Measurements from ENCODE around the gene SSPN. TPM values are rescaled to one million over a fixed set of nuclear protein-coding genes. Genes with fewer than 3 reads are reported as not detected.
A peak's percentile ranks its signal among the peaks of the same experiment; 100 is the strongest.

SSPN gene
- total and polyA plus RNA-seq, 8 donors: 1.8 to 52.4 (median 11.1) TPM

DNA sequence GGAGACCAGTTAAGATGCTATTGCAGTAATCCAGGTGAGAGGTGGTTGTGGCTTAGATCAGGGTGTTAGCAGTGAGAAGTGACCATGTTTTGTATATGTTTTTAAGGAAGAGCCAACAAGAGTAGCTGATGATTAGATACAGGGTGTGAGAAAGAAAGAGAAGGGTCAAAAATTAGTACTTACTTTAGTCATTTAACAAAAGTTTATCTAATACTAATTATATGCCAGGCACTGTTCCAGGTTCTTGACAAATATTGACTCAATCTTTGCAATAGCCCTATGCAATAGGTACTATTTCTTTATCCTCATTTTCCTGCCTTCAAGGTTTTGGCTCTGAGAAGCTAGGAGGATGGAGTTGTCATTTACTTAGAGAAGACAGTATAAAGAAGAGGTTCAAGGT lies 70.2 kb downstream of the SSPN start:
- Histone ChIP-seq H3K27ac (peak overlapping the region in 1 of 5 donors; percentile 20), H3K27me3 (no peaks in the 10 kb centered on the region), H3K4me3 (no peak overlapping the region), H3K9me3 (no peaks in the 10 kb centered on the region), H3K4me1 (no peaks in the 10 kb centered on the region), H3K36me3 (no peaks in the 10 kb centered on the region)
- TF ChIP-seq POLR2A (IDR thresholded peaks at IDR 0.05): no peak
- TF ChIP-seq EP300 (IDR thresholded peaks at IDR 0.05): no peak
- intact Hi-C loops (cut with DNase I; ENCODE audit: low total_unique reads): no loop called here
- DNase-seq: no peak

DNA sequence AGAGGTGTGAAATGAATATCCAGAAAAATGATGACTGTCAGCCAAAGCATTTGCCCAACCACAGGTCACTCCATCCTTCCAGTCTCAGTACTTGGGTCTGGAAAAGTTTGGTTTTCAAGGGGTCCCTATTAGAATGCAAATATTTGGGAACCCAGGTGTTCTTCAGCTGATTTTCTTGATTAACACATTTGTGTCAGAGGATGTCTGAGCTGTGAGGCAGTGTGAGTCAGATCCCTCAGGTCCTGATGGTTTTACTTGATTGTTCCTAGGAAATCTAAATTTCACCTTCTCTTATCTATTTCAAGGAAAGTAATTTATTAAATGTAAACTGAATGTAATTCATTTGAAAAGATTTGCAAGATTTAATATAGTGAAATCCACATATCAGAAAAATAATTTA lies 71.5 kb downstream of the SSPN start:
- intact Hi-C loops (cut with DNase I; ENCODE audit: low total_unique reads): no loop called here
- H3K4me1 ChIP-seq: peaks cover 0 to 8% (median 5%) of the 10 kb centered on the region in 4 donors

DNA sequence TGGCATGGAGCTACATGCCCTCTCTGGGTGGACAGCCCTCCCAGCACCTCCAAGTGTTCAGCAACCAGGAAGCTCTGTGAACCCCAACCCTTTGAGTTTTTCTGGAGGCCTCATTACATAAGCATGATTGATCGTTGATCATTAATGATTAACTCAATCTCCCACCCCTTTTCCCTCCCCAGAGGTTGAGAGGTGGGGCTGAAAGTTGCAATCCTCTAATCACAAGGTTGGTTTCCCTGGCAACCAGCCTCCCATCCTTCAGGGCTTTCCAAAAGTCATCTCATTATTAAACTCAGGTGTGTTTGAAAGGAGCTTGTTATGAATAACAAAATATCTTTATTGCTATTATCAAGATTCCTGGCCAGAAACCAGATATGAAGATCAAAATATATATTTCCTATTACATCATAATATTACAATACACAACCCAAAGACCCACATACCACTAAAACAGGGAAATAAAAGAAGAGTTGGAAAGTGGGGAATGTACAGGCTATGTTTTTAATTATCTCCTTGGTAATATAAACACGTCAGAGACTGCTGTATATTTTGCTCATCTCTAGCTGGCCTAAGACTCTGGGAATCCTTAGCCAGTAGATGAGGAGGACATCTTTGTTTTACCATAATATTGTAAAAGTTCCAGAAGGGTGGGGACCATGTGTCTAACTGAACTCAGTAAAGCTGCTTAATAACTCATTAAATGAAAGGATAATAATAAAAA lies 73.6 kb downstream of the SSPN start:
- TF ChIP-seq, protein P1, sequence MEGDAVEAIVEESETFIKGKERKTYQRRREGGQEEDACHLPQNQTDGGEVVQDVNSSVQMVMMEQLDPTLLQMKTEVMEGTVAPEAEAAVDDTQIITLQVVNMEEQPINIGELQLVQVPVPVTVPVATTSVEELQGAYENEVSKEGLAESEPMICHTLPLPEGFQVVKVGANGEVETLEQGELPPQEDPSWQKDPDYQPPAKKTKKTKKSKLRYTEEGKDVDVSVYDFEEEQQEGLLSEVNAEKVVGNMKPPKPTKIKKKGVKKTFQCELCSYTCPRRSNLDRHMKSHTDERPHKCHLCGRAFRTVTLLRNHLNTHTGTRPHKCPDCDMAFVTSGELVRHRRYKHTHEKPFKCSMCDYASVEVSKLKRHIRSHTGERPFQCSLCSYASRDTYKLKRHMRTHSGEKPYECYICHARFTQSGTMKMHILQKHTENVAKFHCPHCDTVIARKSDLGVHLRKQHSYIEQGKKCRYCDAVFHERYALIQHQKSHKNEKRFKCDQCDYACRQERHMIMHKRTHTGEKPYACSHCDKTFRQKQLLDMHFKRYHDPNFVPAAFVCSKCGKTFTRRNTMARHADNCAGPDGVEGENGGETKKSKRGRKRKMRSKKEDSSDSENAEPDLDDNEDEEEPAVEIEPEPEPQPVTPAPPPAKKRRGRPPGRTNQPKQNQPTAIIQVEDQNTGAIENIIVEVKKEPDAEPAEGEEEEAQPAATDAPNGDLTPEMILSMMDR (IDR thresholded peaks at IDR 0.05): no peak
- TF ChIP-seq POLR2AphosphoS5 (IDR thresholded peaks at IDR 0.05): no peak
- no peak for TF ChIP-seq POLR2A (IDR thresholded peaks at IDR 0.05)
- no peak for TF ChIP-seq EP300 (IDR thresholded peaks at IDR 0.05)
- Histone ChIP-seq H3K9me3 (no peaks in the 10 kb centered on the region), H3K27ac (no peak overlapping the region), H3K4me1 (peaks cover 5 to 26% (median 21%) of the 10 kb centered on the region in 4 donors), H3K27me3 (no peaks in the 10 kb centered on the region), H3K36me3 (no peaks in the 10 kb centered on the region), H3K4me3 (no peak overlapping the region)
- WGBS, 5 donors: 46 to 68% (median 50%) methylated on average over 2 of the region's 2 CpGs
- intact Hi-C loops (cut with DNase I; ENCODE audit: low total_unique reads): no loop called here
- DNase-seq: peak in 1 of 2 donors; percentile 67

More for the DNA sequence above, 71.5 kb downstream of the SSPN start:
- Histone ChIP-seq H3K27me3 (no peaks in the 10 kb centered on the region), H3K4me3 (no peak overlapping the region), H3K36me3 (no peaks in the 10 kb centered on the region), H3K27ac (no peak overlapping the region), H3K9me3 (no peaks in the 10 kb centered on the region)
- TF ChIP-seq EP300 (IDR thresholded peaks at IDR 0.05) (no peak), POLR2AphosphoS5 (IDR thresholded peaks at IDR 0.05) (no peak), POLR2A (IDR thresholded peaks at IDR 0.05) (no peak)
- TF ChIP-seq, protein P1 (IDR thresholded peaks at IDR 0.05): no peak
- DNase-seq: no peak

DNA sequence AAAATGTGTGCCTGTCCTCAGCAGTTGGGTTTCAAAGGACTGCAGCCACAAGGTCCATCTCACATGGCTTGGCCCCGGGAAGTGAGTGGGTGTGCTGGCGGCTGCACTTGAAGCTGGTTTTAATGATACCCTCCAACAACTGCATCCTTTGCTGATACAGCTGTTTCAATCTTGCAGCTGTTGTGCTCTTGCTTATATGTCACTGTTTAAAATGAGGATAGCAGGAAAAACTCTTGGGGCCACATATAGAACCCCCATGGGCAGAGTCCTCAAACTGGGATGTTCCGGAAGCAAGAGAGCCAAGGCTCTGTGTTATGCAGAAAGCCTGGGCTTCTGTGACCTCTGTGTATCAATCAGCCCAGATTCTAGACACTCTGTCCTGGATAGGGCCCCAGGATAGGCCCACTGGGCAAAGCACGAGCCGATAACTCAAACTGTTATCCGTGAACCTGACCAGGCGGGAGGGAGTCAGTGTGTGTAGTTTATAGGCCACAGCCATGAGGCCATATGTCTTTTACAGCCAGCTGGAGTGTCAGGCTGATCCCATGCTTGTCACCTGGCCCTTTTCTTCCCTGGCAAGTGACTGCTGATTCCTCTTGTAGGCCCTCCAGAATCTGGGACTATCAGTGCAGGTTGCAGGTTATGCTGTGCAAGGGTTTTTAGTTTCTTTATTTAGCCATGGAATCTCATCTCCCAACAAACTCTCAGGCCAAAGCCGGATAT lies 74.3 kb downstream of the SSPN start:
- no peak overlapping the region for H3K27ac ChIP-seq
- WGBS, 5 donors: 87 to 96% (median 92%) methylated on average over 7 to 8 of the region's 8 CpGs

More for the DNA sequence above, 74.3 kb downstream of the SSPN start:
- no peaks in the 10 kb centered on the region for H3K9me3 ChIP-seq
- intact Hi-C loops (cut with DNase I; ENCODE audit: low total_unique reads): no loop called here
- no peak for DNase-seq
- H3K36me3 ChIP-seq: no peaks in the 10 kb centered on the region
- peaks cover 12 to 33% (median 28%) of the 10 kb centered on the region in 4 donors for H3K4me1 ChIP-seq
- H3K4me3 ChIP-seq: no peak overlapping the region
- no peaks in the 10 kb centered on the region for H3K27me3 ChIP-seq
- TF ChIP-seq POLR2A (IDR thresholded peaks at IDR 0.05): no peak
- no peak for TF ChIP-seq EP300 (IDR thresholded peaks at IDR 0.05)
- TF ChIP-seq POLR2AphosphoS5 (IDR thresholded peaks at IDR 0.05): no peak
- TF ChIP-seq, protein P1 (IDR thresholded peaks at IDR 0.05): no peak
